Measurements from ENCODE around the gene UCP2. TPM values are rescaled to one million over a fixed set of nuclear protein-coding genes. Genes with fewer than 3 reads are reported as not detected.
A peak's percentile ranks its signal among the peaks of the same experiment; 100 is the strongest.

Gene UCP2
- total RNA-seq (100 to 1,000 TPM; 388 to 396 TPM), polyA plus RNA-seq (1,000 to 10,000 TPM in 2 of 3 donors, 100 to 1,000 TPM in 1; 998 to 1,325 (median 1,191) TPM), total RNA-seq (5.1 to 212 (median 36.6) reads per million in 6 experiments)

- Mint-ChIP-seq H3K27ac (peak within 1 kb of the TSS; percentile 98 to 100 (median 100)), H3K36me3 (peaks cover 28 to 50% (median 39%) of the 10 kb centered on the region in 3 donors), H3K4me1 (peaks cover 26 to 65% (median 45%) of the 10 kb centered on the region in 4 donors)
Observed at GRCh38 chr11:73982595-73982989, at the start of gene UCP2. Gene UCP2 (minus strand): TSS chr11:73982843. CDS start chr11:73978378, 4,465 bp downstream.

GRCh38 chr11:74030723-74031676 lies 48.4 kb upstream of the UCP2 start:
- Mint-ChIP-seq H3K27me3 (no peaks in the 10 kb centered on the region), H3K4me3 (peak overlapping the region in 6 of 10 donors; percentile 4 to 67 (median 18)), H3K36me3 (peaks cover 1 to 62% (median 17%) of the 10 kb centered on the region in 3 donors), H3K9me3 (no peaks in the 10 kb centered on the region), H3K4me1 (peaks cover 14 to 34% (median 31%) of the 10 kb centered on the region in 4 donors), H3K27ac (peak overlapping the region; percentile 16 to 77 (median 63))
- POLR2A ChIA-PET = interaction anchor here (0.6 to 9.0 kb wide), 10 partner anchors 18 to 387 kb away, joined by 3 to 81 read pairs (median 8); no protein-coding TSS in a partner anchor
- ATAC-seq = no peak
- DNase-seq = no peak

More at GRCh38 chr11:73982595-73982989, at the start of gene UCP2:
- Mint-ChIP-seq H3K4me3 (peak within 1 kb of the TSS; percentile 95 to 100 (median 99)), H3K27me3 (no peaks in the 10 kb centered on the region), H3K9me3 (peaks cover 0 to 2% (median 0%) of the 10 kb centered on the region in 9 donors)
- ATAC-seq (peak; percentile 55 to 60), DNase-seq (peak in 9 of 10 donors; percentile 76 to 90 (median 80))
- POLR2A ChIA-PET = interaction anchor here (1.0 to 24.6 kb wide), 5 partner anchors 14 to 67 kb away, joined by 3 to 1033 read pairs (median 452); partner anchors contain the start of gene UCP3

GRCh38 chr11:74025467-74026166 lies 43.0 kb upstream of the UCP2 start:
- no peak for DNase-seq
- Mint-ChIP-seq H3K36me3 (peaks cover 0 to 47% (median 19%) of the 10 kb centered on the region in 3 donors), H3K27ac (peak overlapping the region in 3 of 10 donors; percentile 22 to 73 (median 54)), H3K9me3 (no peaks in the 10 kb centered on the region), H3K27me3 (no peaks in the 10 kb centered on the region), H3K4me3 (peak overlapping the region in 1 of 10 donors; percentile 55), H3K4me1 (peaks cover 15 to 29% (median 24%) of the 10 kb centered on the region in 4 donors)
- POLR2A ChIA-PET = interaction anchor here (0.7 to 9.0 kb wide), 5 partner anchors 14 to 56 kb away, joined by 3 to 81 read pairs (median 4); no protein-coding TSS in a partner anchor
- no peak for ATAC-seq

- POLR2A ChIA-PET = interaction anchor here (1.3 kb wide), 1 partner anchor 12 kb away, joined by 5 read pairs; no protein-coding TSS in a partner anchor
- no peaks in the 10 kb centered on the region for H3K27me3 Mint-ChIP-seq
- peaks cover 0 to 37% (median 20%) of the 10 kb centered on the region in 3 donors for H3K36me3 Mint-ChIP-seq
- peak overlapping the region in 4 of 10 donors; percentile 6 to 61 (median 56) for H3K27ac Mint-ChIP-seq
- DNase-seq (no peak), ATAC-seq (no peak)
- H3K9me3 Mint-ChIP-seq = no peaks in the 10 kb centered on the region
- H3K4me3 Mint-ChIP-seq = no peak overlapping the region
- H3K4me1 Mint-ChIP-seq = peaks cover 12 to 24% (median 18%) of the 10 kb centered on the region in 4 donors
Observed at GRCh38 chr11:74024261-74025029, 41.8 kb upstream of the UCP2 start.

- DNase-seq = no peak
- no peak for ATAC-seq
- POLR2A ChIA-PET = interaction anchor here (1.3 to 1.8 kb wide), 3 partner anchors 10 to 43 kb away, joined by 4 to 5 read pairs (median 4); no protein-coding TSS in a partner anchor
- no peaks in the 10 kb centered on the region for H3K9me3 Mint-ChIP-seq
- H3K27ac Mint-ChIP-seq = peak overlapping the region in 5 of 10 donors; percentile 6 to 58 (median 23)
- peaks cover 11 to 30% (median 17%) of the 10 kb centered on the region in 4 donors for H3K4me1 Mint-ChIP-seq
- peaks cover 0 to 28% (median 22%) of the 10 kb centered on the region in 3 donors for H3K36me3 Mint-ChIP-seq
- no peaks in the 10 kb centered on the region for H3K27me3 Mint-ChIP-seq
- no peak overlapping the region for H3K4me3 Mint-ChIP-seq
Observed at GRCh38 chr11:74023276-74023675, 40.6 kb upstream of the UCP2 start.

GRCh38 chr11:74022546-74022945 lies 39.9 kb upstream of the UCP2 start:
- DNase-seq (no peak), ATAC-seq (no peak)
- Mint-ChIP-seq H3K4me3 (no peak overlapping the region), H3K4me1 (peaks cover 9 to 27% (median 18%) of the 10 kb centered on the region in 4 donors), H3K36me3 (peaks cover 0 to 22% (median 21%) of the 10 kb centered on the region in 3 donors), H3K27me3 (no peaks in the 10 kb centered on the region), H3K9me3 (no peaks in the 10 kb centered on the region), H3K27ac (no peak overlapping the region)
- POLR2A ChIA-PET = interaction anchor here (1.6 to 1.8 kb wide), 3 partner anchors 25 to 42 kb away, joined by 3 to 4 read pairs (median 4); no protein-coding TSS in a partner anchor

GRCh38 chr11:74021998-74022397 lies 39.4 kb upstream of the UCP2 start:
- Mint-ChIP-seq H3K36me3 (peaks cover 0 to 25% (median 24%) of the 10 kb centered on the region in 3 donors), H3K9me3 (no peaks in the 10 kb centered on the region), H3K4me1 (peaks cover 9 to 29% (median 19%) of the 10 kb centered on the region in 4 donors), H3K27me3 (no peaks in the 10 kb centered on the region), H3K4me3 (no peak overlapping the region), H3K27ac (no peak overlapping the region)
- DNase-seq = no peak
- POLR2A ChIA-PET = interaction anchor here (1.7 to 1.8 kb wide), 2 partner anchors 24 to 27 kb away, joined by 3 to 4 read pairs; no protein-coding TSS in a partner anchor
- no peak for ATAC-seq

GRCh38 chr11:74020539-74020938 lies 37.9 kb upstream of the UCP2 start:
- ATAC-seq = no peak
- Mint-ChIP-seq H3K36me3 (peaks cover 0 to 27% (median 20%) of the 10 kb centered on the region in 3 donors), H3K27me3 (no peaks in the 10 kb centered on the region), H3K4me3 (no peak overlapping the region), H3K9me3 (no peaks in the 10 kb centered on the region), H3K27ac (no peak overlapping the region), H3K4me1 (peaks cover 13 to 35% (median 25%) of the 10 kb centered on the region in 4 donors)
- no peak for DNase-seq
- POLR2A ChIA-PET = interaction anchor here (0.8 to 15.0 kb wide), 2 partner anchors 9 to 46 kb away, joined by 4 to 452 read pairs; partner anchors contain the start of gene UCP2

GRCh38 chr11:74019860-74020259 lies 37.2 kb upstream of the UCP2 start:
- H3K27me3 Mint-ChIP-seq = no peaks in the 10 kb centered on the region
- peak overlapping the region in 2 of 10 donors; percentile 55 to 61 for H3K27ac Mint-ChIP-seq
- H3K4me1 Mint-ChIP-seq = peaks cover 16 to 39% (median 30%) of the 10 kb centered on the region in 4 donors
- H3K9me3 Mint-ChIP-seq = no peaks in the 10 kb centered on the region
- peak in 1 of 2 donors; percentile 37 for ATAC-seq
- POLR2A ChIA-PET = interaction anchor here (0.7 to 15.0 kb wide), 5 partner anchors 8 to 151 kb away, joined by 3 to 452 read pairs (median 4); partner anchors contain the start of genes C2CD3, PPME1 and UCP2
- DNase-seq = no peak
- H3K36me3 Mint-ChIP-seq = peaks cover 0 to 24% (median 20%) of the 10 kb centered on the region in 3 donors
- H3K4me3 Mint-ChIP-seq = peak overlapping the region in 1 of 10 donors; percentile 14

GRCh38 chr11:74019104-74019738 lies 36.6 kb upstream of the UCP2 start:
- Mint-ChIP-seq H3K36me3 (peaks cover 0 to 23% (median 20%) of the 10 kb centered on the region in 3 donors), H3K27me3 (no peaks in the 10 kb centered on the region), H3K27ac (peak overlapping the region in 6 of 10 donors; percentile 31 to 84 (median 62)), H3K4me3 (peak overlapping the region in 1 of 10 donors; percentile 2), H3K4me1 (peaks cover 20 to 42% (median 35%) of the 10 kb centered on the region in 4 donors), H3K9me3 (no peaks in the 10 kb centered on the region)
- DNase-seq (no peak), ATAC-seq (no peak)
- POLR2A ChIA-PET = interaction anchor here (0.7 to 15.0 kb wide), 6 partner anchors 9 to 152 kb away, joined by 3 to 452 read pairs (median 4); partner anchors contain the start of genes C2CD3, PPME1, UCP2 and UCP3

Data from naive thymus-derived CD8-positive, alpha-beta T cell (primary cell).